ENCODE measurements around the gene C11orf86. TPM values are rescaled to one million over a fixed set of nuclear protein-coding genes. Genes with fewer than 3 reads are reported as not detected.

The C11orf86 gene
- total RNA-seq, 1 experiment from 2014 or later: 0.68 TPM

- TF ChIP-seq, protein P1, sequence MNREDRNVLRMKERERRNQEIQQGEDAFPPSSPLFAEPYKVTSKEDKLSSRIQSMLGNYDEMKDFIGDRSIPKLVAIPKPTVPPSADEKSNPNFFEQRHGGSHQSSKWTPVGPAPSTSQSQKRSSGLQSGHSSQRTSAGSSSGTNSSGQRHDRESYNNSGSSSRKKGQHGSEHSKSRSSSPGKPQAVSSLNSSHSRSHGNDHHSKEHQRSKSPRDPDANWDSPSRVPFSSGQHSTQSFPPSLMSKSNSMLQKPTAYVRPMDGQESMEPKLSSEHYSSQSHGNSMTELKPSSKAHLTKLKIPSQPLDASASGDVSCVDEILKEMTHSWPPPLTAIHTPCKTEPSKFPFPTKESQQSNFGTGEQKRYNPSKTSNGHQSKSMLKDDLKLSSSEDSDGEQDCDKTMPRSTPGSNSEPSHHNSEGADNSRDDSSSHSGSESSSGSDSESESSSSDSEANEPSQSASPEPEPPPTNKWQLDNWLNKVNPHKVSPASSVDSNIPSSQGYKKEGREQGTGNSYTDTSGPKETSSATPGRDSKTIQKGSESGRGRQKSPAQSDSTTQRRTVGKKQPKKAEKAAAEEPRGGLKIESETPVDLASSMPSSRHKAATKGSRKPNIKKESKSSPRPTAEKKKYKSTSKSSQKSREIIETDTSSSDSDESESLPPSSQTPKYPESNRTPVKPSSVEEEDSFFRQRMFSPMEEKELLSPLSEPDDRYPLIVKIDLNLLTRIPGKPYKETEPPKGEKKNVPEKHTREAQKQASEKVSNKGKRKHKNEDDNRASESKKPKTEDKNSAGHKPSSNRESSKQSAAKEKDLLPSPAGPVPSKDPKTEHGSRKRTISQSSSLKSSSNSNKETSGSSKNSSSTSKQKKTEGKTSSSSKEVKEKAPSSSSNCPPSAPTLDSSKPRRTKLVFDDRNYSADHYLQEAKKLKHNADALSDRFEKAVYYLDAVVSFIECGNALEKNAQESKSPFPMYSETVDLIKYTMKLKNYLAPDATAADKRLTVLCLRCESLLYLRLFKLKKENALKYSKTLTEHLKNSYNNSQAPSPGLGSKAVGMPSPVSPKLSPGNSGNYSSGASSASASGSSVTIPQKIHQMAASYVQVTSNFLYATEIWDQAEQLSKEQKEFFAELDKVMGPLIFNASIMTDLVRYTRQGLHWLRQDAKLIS (CRISPR knock-in tag; IDR thresholded peaks at IDR 0.05; ENCODE audit: borderline replicate concordance): no peak
- TF ChIP-seq EMX1 (CRISPR knock-in tag; IDR thresholded peaks at IDR 0.05) (no peak), FOXP4 (CRISPR knock-in tag; IDR thresholded peaks at IDR 0.05) (no peak), AR (CRISPR knock-in tag; IDR thresholded peaks at IDR 0.05) (no peak), NFATC4 (CRISPR knock-in tag; IDR thresholded peaks at IDR 0.05) (no peak), MXD4 (CRISPR knock-in tag; IDR thresholded peaks at IDR 0.05; ENCODE audit: borderline replicate concordance) (no peak), RELA (CRISPR knock-in tag; IDR thresholded peaks at IDR 0.05; ENCODE audit: borderline replicate concordance) (no peak), TEAD4 (CRISPR knock-in tag; IDR thresholded peaks at IDR 0.05) (no peak)
- TF ChIP-seq, protein P2, sequence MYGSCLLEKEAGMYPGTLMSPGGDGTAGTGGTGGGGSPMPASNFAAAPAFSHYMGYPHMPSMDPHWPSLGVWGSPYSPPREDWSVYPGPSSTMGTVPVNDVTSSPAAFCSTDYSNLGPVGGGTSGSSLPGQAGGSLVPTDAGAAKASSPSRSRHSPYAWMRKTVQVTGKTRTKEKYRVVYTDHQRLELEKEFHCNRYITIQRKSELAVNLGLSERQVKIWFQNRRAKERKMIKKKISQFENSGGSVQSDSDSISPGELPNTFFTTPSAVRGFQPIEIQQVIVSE (CRISPR knock-in tag; IDR thresholded peaks at IDR 0.05; ENCODE audit: borderline replicate concordance): no peak
- TF ChIP-seq, protein P3, sequence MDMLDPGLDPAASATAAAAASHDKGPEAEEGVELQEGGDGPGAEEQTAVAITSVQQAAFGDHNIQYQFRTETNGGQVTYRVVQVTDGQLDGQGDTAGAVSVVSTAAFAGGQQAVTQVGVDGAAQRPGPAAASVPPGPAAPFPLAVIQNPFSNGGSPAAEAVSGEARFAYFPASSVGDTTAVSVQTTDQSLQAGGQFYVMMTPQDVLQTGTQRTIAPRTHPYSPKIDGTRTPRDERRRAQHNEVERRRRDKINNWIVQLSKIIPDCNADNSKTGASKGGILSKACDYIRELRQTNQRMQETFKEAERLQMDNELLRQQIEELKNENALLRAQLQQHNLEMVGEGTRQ (CRISPR knock-in tag; IDR thresholded peaks at IDR 0.05): no peak
- TF ChIP-seq, protein P4, sequence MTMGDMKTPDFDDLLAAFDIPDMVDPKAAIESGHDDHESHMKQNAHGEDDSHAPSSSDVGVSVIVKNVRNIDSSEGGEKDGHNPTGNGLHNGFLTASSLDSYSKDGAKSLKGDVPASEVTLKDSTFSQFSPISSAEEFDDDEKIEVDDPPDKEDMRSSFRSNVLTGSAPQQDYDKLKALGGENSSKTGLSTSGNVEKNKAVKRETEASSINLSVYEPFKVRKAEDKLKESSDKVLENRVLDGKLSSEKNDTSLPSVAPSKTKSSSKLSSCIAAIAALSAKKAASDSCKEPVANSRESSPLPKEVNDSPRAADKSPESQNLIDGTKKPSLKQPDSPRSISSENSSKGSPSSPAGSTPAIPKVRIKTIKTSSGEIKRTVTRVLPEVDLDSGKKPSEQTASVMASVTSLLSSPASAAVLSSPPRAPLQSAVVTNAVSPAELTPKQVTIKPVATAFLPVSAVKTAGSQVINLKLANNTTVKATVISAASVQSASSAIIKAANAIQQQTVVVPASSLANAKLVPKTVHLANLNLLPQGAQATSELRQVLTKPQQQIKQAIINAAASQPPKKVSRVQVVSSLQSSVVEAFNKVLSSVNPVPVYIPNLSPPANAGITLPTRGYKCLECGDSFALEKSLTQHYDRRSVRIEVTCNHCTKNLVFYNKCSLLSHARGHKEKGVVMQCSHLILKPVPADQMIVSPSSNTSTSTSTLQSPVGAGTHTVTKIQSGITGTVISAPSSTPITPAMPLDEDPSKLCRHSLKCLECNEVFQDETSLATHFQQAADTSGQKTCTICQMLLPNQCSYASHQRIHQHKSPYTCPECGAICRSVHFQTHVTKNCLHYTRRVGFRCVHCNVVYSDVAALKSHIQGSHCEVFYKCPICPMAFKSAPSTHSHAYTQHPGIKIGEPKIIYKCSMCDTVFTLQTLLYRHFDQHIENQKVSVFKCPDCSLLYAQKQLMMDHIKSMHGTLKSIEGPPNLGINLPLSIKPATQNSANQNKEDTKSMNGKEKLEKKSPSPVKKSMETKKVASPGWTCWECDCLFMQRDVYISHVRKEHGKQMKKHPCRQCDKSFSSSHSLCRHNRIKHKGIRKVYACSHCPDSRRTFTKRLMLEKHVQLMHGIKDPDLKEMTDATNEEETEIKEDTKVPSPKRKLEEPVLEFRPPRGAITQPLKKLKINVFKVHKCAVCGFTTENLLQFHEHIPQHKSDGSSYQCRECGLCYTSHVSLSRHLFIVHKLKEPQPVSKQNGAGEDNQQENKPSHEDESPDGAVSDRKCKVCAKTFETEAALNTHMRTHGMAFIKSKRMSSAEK (CRISPR knock-in tag; IDR thresholded peaks at IDR 0.05; ENCODE audit: borderline replicate concordance): no peak
- TF ChIP-seq, protein P5, sequence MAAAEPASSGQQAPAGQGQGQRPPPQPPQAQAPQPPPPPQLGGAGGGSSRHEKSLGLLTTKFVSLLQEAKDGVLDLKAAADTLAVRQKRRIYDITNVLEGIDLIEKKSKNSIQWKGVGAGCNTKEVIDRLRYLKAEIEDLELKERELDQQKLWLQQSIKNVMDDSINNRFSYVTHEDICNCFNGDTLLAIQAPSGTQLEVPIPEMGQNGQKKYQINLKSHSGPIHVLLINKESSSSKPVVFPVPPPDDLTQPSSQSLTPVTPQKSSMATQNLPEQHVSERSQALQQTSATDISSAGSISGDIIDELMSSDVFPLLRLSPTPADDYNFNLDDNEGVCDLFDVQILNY (CRISPR knock-in tag; IDR thresholded peaks at IDR 0.05): no peak
- TF ChIP-seq, protein P6, sequence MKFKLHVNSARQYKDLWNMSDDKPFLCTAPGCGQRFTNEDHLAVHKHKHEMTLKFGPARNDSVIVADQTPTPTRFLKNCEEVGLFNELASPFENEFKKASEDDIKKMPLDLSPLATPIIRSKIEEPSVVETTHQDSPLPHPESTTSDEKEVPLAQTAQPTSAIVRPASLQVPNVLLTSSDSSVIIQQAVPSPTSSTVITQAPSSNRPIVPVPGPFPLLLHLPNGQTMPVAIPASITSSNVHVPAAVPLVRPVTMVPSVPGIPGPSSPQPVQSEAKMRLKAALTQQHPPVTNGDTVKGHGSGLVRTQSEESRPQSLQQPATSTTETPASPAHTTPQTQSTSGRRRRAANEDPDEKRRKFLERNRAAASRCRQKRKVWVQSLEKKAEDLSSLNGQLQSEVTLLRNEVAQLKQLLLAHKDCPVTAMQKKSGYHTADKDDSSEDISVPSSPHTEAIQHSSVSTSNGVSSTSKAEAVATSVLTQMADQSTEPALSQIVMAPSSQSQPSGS (CRISPR knock-in tag; IDR thresholded peaks at IDR 0.05; ENCODE audit: borderline replicate concordance, low read depth): no peak
- TF ChIP-seq, protein P7, sequence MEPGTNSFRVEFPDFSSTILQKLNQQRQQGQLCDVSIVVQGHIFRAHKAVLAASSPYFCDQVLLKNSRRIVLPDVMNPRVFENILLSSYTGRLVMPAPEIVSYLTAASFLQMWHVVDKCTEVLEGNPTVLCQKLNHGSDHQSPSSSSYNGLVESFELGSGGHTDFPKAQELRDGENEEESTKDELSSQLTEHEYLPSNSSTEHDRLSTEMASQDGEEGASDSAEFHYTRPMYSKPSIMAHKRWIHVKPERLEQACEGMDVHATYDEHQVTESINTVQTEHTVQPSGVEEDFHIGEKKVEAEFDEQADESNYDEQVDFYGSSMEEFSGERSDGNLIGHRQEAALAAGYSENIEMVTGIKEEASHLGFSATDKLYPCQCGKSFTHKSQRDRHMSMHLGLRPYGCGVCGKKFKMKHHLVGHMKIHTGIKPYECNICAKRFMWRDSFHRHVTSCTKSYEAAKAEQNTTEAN (CRISPR knock-in tag; IDR thresholded peaks at IDR 0.05): no peak
Measured at GRCh38 chr11:66971488-66971887, 3.6 kb upstream of the C11orf86 start (continued).
